ENCODE results near the gene ASCL5.

DNA sequence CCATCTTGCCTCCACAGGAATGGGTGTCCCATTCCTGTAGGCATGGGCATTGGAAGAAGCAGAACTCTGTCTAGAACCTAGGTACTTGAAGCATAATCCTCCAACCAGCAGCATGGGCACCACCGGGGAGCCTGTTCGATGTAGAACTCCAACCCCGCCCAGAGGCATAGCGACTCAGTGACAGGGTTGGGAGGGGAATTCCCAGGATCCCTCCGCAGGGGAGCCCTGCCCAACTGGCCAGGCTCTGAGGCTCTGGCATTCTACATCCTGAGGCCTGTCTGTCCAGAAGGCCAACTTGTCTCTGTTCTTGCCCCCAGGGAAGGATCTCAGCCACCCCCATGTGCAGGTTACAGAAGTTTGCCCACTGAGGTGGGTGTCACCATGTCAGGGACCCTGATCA, 53.0 kb downstream of the ASCL5 start:
- TF ChIP-seq CTCF (IDR thresholded peaks at IDR 0.05) (no peak), POLR2A (IDR thresholded peaks at IDR 0.05) (no peak)

Data from vagina (tissue), 2 donors.